ENCODE measurements around the gene TMEM30A.

The TMEM30A gene

GRCh38 chr6:75217193-75217592, 67.4 kb downstream of the TMEM30A start (continued):
- no peak for TF ChIP-seq SETDB1 (IDR thresholded peaks at IDR 0.05; ENCODE audit: insufficient read length, low read length)
- no peak for TF ChIP-seq KLF7 (tag by site-specific recombination; IDR thresholded peaks at IDR 0.05; ENCODE audit: borderline replicate concordance)
- TF ChIP-seq RBAK (tag by site-specific recombination; IDR thresholded peaks at IDR 0.05): no peak
- TF ChIP-seq HOXC10 (CRISPR knock-in tag; IDR thresholded peaks at IDR 0.05): no peak
- no peak for TF ChIP-seq ZNF324 (tag by site-specific recombination; IDR thresholded peaks at IDR 0.05)
- no peak for TF ChIP-seq HOXD13 (CRISPR knock-in tag; IDR thresholded peaks at IDR 0.05; ENCODE audit: borderline replicate concordance)
- TF ChIP-seq KLF10 (tag by site-specific recombination; IDR thresholded peaks at IDR 0.05): peak; percentile 29; the same call in 1 of the 2 replicates
- TF ChIP-seq ZNF571 (tag by site-specific recombination; IDR thresholded peaks at IDR 0.05): no peak
- no peak for TF ChIP-seq KLF9 (tag by site-specific recombination; IDR thresholded peaks at IDR 0.05; ENCODE audit: low read depth)
- no peak for TF ChIP-seq ZNF211 (tag by site-specific recombination; IDR thresholded peaks at IDR 0.05; ENCODE audit: low read depth)
- no peak for TF ChIP-seq ZNF645 (tag by site-specific recombination; IDR thresholded peaks at IDR 0.05)
- no peak for TF ChIP-seq REST (tag by site-specific recombination; IDR thresholded peaks at IDR 0.05)
- no peak for TF ChIP-seq ZNF148 (tag by site-specific recombination; IDR thresholded peaks at IDR 0.05; ENCODE audit: borderline replicate concordance)
- TF ChIP-seq ZNF426 (tag by site-specific recombination; IDR thresholded peaks at IDR 0.05): no peak
- no peak for TF ChIP-seq ZNF658 (tag by site-specific recombination; IDR thresholded peaks at IDR 0.05)
- TF ChIP-seq ZNF513 (tag by site-specific recombination; IDR thresholded peaks at IDR 0.05): no peak
- TF ChIP-seq GLIS1 (tag by site-specific recombination; IDR thresholded peaks at IDR 0.05): no peak
- TF ChIP-seq ZNF18 (tag by site-specific recombination; IDR thresholded peaks at IDR 0.05): no peak
- TF ChIP-seq ZNF555 (tag by site-specific recombination; conservative IDR thresholded peaks at IDR 0.05): no peak
- TF ChIP-seq ZNF138 (tag by site-specific recombination; IDR thresholded peaks at IDR 0.05; ENCODE audit: borderline replicate concordance): no peak
- no peak for TF ChIP-seq ZBTB20 (tag by site-specific recombination; IDR thresholded peaks at IDR 0.05)
- no peak for TF ChIP-seq KLF17 (tag by site-specific recombination; IDR thresholded peaks at IDR 0.05)
- TF ChIP-seq ZNF239 (tag by site-specific recombination; IDR thresholded peaks at IDR 0.05): no peak
- no peak for TF ChIP-seq ZNF621 (tag by site-specific recombination; IDR thresholded peaks at IDR 0.05)
- TF ChIP-seq ZNF580 (tag by site-specific recombination; IDR thresholded peaks at IDR 0.05): no peak
- no peak for TF ChIP-seq ZNF433 (tag by site-specific recombination; IDR thresholded peaks at IDR 0.05; ENCODE audit: low read depth)
- no peak for TF ChIP-seq YY1 (tag by site-specific recombination; IDR thresholded peaks at IDR 0.05)
- TF ChIP-seq PATZ1 (tag by site-specific recombination; IDR thresholded peaks at IDR 0.05): no peak

Measured in HEK293 (cell line).